ENCODE results near the gene HMGXB3.
A peak's percentile ranks its signal among the peaks of the same experiment; 100 is the strongest.
"Not testable (repeated sequence)": the region's sequence is repeated elsewhere in the genome, so short reads cannot be mapped to it uniquely, and the experiment has no call there.

Gene HMGXB3

DNA sequence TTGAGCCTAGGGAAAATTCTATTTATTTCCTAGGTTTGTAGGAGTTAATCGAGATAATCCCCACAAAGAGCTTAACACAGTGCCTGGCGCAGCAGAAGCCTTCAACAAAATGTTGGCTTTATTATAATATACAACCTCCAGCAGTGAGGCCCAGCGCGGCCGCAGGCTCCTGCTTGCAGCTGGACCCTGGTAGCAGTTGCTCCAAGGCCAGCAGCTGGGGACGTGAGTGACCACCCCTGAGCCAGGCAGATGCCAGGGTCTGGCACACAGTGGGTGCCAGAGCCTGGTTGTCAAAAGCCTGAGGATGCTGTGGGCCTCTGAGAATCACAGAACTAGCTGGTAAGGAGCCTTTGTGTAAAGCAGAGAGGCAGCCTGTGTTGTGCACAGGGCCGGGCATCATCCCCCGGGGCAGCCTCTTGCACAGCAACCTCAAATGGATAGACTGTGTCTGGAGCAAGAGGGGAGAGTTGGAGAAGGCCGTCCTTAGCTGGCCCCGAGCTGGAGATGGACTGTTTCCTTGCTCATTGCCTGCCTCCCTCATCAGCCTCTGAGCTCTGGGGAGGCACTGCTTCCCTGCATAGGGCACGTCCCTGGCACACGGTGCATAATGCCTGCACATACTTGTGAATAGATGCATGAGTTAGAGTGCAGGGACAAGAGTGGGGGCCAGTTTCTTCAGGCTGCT, 68.6 kb downstream of the HMGXB3 start:
- no peak for DNase-seq

DNA sequence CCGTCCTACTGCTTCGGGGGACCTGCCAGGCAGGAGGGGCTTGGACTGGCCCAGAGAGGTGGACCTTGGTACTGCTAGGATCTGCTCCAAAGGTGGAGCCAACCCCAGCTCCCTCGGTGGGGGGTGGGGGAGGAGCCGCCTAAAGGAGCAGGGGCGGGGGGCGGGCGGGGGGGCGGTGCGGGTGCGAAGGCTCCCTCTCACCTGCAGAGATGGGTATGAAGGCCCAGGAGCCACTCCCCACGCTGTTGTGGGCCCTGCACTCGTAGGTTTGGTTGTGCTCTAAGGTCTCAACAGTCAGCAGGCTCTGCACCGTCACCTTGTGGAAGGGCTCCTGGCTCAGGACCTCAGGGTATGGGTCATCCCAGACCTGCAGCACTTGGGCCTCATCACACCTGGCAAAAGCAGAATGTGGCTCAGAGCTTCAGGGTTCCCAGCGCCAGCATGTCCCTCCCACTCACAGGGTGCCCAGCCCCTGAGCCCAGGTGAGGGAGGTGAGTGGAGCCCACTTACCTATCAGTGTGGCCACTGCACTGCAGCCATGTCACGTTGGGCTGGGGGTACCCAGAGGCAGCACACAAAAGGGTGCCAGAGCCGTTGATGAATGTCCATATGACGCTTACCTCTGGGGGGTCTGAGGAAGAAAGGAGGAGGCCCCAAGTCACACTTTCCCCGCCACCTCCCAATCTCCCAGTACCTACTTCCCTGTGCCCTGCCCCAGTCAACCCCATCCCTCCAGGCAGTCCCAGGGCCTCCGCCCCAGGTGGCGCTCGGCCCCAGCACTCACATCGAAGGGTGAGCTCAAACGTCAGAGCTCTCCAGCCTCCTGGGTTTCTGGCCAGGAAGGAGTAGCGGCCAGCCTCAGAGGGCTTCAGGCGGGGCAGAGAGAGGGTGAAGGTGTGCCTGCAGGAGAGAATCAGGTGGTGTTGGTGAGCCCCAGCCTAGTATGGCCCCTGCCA, 69.4 kb downstream of the HMGXB3 start:
- DNase-seq, result no peak

DNA sequence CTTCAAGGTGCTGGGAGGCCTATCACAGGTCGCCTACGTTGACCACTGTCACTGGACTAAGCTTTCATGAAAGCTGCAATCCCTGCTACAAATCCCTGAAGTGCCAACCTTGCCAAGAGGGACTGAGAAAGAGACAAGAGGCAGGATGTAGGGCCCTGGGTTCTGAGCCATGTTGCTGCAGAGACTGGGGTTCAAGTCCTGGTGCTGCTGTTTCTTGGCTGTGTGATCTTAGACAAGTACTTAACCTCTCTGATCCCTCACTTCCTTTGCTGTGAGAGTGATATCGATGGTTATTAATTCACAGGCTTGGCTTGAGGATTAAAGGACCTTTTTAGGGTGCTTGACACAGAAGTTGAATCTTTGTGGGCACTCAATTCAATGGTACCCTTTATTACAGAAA, 70.3 kb downstream of the HMGXB3 start:
- DNase-seq, result no peak

DNA sequence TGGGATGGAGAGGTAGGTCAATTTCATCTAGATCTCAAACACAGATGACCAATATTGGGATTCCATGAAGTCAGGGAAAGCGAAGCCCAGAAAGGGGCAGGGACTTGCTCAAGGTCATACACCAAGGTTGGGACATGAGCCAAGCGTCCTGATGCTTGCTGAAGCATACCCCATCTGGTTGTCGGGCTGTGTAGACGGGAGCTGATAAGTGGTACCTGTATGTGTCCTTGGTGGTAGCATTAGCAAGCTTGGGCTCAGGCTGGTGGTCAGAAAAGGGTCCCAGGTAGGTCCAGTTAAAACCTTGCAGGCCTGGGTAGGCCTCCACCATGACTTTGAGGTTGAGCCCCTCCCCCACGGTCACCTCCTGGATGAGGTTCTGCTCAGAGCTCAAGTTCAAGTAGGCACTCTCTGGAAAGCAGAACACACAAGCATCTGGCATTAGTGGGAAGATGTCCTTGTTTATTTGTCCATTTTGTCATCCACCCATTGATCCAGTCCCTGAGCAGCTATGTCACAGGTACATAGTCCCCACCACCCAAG, 72.6 kb downstream of the HMGXB3 start:
- no peak for DNase-seq

DNA sequence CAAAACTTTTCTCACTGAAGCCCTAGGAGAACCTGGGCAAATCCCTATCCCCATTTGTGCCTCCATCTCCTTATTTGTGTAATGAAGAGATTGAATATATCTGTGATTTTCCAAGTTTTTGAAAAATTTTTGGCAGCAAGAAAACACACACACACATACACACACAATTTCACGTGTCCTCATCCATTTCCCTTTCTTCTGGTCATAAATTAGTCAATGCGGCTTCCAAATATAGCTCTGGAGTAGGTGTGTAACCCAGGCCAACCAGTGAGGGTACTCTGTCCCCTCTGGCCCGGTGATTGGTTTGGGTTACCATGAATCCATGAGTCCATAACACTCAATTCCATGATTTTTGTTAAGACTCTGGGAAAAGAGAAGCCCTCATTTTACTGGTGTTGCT, 73.1 kb downstream of the HMGXB3 start:
- DNase-seq, result no peak

DNA sequence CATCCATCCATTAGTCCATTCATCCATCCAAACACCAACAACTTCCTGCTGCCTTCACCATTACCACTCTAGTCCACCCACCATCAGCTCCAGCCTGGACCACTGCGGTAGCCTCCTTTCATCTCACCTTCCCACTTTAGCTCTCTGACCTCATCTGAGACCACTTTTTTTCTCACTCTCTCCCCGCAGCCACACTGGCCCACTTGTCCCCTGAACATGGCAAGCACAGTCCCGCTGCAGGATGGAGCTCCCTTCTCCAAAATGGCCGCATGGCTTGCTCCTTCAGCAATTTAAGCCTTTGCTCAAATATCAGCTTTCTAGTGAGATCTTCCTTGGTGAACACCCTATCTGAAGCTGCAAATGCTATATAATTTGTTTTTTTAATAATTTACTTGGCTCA, 74.7 kb downstream of the HMGXB3 start:
- DNase-seq, result no peak

DNA sequence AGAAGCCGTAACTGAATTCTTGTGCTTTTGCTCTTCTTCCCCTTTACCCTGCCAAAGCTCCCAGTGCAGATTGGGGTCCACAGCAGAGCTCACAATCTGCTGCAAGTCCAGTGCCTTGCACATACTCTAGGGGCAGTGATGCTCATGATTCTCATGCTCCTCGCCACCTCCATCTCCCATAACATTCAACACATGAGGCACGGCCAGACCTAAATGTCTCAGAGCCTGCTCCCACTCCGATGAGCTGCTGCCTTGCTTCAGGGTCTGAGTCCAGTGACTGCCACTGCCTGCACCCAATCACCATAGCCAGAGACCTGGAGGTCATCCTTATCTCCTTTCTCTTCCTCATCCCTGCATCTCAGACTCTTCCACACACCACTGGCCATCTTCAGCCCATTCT, 75.3 kb downstream of the HMGXB3 start:
- no peak for DNase-seq

DNA sequence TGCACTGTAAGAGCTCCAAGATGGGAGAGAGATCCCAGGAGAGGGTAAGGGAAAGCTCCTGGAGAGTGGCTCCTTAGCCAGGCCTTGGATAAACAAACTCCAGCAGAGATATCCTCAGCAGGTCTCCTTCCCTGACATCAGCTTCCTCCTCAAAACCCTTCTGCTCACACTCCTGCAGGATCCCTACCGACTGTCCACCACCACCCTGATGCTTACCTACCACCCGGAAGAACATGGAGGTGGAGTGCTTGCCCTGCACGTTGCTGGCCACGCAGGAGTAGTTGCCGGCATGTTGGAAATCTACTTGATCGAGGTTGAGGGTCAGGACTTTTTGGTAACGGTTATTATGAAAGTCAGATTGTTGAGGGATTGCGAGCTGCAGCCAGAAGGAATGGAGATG, 76.5 kb downstream of the HMGXB3 start:
- DNase-seq, result no peak

DNA sequence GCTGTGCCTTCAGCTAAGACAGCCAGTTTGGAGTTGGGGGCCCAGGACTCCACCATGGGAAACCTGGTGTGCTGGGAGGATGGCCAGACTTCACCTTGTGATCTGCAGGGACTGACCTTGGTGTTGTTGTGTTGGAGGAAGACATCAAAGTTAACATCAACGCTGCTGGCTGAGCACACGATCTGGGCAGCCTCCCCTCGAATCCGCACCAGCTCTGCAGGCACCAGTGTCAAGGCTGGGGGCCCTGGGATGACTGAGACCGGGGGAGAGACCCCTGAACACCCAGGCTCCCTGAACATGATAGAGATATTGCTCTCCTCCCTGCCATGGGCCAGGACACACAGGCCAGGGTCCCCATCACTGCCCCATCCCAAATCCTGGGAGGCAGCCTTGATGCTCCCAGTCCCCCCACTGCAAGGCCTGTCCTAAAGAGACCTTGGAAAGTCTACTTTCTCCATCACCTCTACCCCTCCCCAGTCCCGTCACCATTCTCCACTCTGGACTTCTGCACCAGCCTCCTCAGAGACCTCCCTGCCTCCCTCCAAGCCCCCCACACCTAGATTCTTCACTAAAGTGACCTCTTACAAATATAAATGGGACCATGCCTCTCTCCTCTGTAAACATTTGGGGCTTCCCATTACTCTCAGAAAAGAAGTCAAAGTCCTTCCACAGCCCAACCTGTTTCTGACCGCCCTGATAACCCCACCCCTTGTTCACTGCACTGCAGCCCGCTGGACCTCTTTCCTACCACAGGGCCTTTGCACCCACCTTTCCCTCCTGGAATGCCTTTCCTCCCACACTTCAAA, 77.7 kb downstream of the HMGXB3 start:
- DNase-seq, result no peak

DNA sequence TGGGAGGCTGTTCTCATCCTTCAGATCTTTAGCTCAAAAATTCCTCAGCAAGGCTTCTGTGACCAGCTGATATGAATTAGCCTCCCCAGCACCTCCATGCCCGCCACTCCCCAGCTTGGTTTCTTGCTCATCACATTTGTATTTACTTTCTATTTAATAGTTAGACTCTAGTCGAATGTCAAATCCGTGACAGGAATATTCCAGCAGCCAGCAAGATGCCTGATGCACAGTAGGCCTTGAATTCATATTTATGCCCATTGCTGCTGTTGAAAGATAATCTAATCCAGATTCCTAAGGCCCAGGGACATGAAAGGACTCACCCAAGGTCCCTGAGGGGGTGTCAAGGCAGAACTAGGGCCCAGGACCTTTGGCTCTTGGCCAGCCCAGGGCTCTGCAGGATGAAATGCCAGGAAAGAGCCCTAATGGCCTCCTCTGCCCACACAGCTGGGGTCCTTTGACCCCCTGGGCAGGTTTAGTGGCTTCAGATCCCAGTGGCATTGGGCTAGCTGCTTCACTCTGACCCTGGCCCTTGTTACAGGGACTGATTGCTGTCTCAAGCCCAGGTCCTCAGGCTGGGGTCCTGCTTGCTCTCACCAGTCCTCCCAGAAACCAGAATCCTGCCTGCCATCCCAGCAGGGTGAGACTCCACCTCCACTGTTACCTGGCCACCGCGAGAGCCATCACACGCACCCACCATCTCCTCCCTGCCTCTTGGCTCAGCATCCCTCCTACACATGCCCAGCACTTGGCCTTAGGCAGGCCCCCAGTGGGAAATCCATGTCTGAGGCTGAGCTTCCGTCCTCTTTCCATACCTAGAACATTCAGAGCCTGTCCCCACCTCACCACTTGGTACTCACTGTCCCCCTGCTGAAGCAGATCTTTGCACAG, 78.5 kb downstream of the HMGXB3 start:
- no peak for DNase-seq

DNA sequence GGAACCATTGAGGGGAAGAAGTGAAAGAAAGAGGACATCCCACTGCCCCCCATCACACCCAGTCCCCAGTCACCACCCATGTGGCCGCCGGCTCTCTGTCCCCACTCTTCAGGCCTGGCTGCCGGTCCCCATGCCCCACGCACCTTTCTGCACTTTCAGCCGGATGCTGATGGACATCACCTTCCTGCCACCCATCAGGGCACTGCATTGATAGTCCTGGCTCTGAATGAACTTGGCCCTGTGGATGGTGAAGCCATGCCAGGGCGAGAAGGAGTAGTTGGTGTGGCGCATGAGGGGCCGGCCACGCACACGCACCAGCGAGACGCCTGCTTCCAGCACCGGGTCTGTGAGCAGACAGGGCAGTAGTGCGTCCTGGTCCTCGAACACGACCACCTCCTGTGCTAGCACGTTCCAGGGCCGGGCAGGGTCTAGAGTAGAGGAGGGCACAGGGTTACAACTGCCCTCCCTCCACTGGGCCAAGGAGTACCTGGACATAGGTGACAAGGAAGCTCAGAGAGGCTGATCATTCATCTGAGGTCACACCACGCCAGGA, 79.4 kb downstream of the HMGXB3 start:
- no peak for DNase-seq

DNA sequence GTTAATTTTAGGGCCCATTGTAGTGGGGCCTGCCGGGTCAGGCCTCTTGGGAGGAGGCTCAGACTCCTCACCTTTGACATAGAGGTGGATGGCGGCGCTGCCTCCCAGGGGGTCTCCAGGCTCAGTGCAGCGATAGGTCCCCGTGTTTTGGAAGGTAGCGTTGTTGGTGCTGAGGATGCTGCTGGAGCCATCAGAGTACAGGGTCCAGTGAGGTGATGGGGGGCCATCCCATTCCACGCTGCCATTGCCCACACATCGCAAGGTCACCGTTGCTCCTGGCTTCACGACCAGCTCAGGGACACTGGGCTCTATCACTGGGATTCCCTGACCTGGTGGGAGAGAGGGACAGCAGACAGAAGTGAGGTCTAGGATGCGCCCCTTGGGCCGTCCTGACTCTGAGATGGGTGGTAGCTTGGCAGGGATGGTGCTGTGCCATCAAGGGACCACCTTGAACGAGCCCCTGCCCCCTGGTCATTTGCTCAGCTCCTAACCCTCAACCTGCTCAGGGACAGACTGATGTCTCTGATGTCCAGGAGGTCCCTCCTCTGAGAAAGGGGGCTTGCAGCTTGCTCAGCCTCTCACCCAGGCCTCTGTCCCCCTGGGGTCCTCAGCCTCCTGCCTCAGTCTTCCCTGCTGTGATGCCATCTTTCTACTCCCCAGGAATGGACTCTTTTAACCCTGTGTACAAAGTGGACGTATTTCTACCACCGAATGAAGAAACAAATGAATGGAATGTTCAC, 80.3 kb downstream of the HMGXB3 start:
- no peak for DNase-seq

DNA sequence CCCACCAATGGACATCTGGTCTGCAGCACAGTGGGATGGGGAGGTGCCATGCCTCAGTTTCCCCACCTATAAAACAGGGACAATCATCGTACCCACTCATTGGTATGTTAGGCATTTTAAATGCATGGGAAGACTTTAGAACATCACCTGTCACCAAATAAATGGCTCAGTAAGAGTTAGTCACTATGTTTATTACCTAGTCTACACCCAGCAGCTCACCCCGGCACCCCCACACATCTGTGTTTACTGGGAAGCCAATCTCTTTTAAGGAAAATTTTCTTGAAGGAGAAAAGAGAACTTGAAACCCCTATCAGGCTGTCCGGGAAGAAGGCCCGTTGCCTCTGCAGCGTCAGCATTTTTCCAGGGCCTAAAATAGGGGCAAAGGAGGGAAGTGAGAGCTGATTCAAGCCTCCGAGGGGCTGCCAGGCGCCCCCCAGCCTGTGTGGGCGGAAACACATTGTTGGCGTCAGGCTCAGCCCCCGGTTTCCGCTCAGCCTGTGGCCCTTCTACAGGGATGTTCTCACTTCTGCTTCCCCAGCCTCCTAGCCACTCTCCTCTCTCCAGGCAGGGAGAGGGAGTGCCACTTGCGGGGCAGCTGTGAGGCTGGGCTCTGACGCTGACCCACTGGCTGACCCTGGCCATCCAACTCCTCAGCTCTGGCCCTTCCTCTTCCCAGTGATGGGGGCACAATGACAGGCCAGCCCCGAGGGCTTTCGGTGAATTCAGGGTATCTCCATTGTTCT, 81.2 kb downstream of the HMGXB3 start:
- peak; percentile 97 for DNase-seq

DNA sequence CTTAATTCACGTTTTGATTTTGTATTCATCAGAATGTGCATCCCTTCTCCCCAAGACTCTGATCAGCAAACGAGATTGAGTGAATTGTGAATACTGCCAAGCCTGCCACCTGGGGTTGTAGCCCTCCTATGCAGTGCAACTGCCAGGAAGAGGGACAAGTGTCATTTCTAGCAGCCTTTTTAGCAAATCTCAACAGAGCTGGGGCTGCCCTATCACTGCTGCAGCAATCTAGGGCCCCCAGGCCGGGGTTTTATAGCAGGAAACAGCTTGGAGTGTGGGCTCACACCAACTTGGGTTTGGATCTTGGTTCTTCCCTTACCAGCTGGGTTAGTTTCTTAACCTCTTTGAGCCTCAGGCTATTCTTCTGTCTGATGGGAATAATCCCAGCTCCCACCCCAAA, 81.8 kb downstream of the HMGXB3 start:
- peak; percentile 94 to 95 for DNase-seq

DNA sequence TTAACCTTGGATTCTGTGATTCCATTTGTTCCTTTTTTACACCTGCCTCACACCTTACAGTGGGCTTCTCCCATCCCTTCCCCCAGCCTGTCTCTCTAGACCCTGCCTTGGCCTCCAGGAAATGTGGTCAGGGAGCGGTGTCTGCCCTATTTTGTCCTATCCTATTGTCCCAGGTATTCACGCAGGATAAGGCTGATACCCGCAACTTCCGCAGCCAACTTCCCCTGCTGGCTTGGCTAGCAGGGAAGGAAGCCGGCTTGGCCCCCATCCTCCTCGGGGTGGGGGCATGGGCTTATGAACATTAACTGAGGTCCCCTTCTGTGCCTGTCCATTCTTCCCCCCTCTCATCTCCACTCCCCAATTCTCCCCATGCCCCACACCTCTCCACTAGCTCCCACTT, 82.3 kb downstream of the HMGXB3 start:
- DNase-seq, result peak; percentile 39 to 45

DNA sequence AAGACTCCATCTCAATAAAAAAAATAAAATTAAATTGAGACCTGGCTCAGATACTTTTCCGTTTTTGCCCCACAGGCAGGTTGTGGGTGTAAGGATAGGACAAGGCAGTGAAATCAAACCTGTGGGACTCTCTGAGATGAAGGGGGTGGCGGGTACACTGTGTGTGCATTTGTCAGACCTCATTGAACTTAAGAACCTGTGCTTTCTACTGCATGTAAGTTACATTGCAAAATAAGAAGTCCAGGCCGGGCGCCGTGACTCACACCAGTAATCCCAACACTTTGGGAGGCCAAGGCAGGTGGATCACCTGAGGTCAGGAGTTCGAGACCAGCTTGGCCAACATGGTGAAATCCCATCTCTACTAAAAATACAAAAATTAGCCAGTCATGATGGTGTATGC, 84.2 kb downstream of the HMGXB3 start:
- DNase-seq, result not testable (repeated sequence)

DNA sequence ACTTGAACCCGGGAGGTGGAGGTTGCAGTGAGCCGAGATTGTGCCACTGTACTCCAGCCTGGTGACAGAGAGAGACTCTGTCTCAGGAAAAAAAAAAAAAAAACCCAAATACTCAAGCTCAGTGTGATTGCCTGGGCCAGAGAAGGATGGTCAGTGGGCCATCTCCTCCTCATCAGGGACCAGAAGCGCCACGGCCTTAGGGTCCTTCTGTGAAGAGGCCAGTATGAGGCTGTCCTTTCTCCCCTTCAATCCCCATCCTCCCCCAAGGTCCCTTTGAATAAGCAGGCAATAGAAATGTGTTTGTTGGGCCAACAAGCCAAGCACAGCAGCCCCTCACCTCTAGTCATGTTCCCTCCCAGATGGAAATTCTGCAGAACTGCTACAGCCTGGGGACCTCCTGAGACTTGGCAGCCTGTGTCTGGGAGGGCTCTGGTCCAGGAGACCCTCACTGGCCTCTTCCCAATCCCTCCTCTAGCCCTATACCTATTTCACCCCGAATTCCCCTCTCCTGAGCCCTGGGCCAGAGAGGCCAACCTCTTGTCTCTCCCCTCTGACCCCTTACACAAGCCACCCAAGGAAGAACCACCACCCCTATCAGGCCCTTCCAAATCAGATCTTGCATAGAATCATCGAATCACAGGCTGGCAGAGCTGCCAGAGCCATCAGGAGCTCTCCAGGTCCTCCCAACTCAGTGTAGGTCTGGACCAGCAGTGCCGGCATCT, 84.8 kb downstream of the HMGXB3 start:
- DNase-seq, result no peak

DNA sequence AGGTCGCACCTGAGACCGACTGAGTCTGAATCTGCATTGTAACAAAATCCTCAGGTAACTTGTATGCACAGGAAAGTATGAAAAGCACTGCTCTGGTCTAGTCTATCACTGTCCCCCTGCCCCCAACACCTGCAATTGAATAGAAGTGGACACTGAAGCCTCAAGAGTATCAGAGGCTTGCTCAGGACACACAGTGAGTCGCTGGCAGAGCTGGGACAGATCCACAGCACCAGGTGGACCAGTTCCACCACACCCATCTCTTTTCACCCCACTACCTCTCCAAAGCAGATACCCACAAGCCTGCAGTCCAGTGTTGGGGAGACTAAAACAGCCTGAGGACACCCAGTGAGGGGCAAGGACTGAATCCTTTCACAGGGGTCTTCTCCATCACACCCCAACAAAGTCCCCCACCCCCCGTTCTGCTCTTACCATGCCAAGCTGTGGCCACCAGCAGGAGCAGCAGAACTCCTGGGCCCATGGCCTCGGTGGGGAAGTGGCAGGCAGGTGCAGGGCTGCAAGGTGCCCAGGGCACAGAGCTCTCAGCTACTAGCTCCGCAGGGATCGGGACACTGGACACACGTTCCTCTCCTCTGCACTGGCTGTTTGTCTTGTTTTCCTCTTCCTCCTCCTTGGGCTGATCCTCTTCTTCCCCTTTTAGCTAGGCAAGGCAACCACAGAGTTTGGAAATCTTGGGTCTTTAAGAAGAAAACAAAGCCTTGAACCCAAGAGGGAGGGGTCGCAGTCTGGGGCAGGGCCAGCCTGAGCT, 85.6 kb downstream of the HMGXB3 start, which contains the start of gene CSF1R:
Gene CSF1R, minus strand, starts transcription at position 605 of the 766 bp plus-strand sequence. Its CDS starts 127 bp downstream, at position 478.
- DNase-seq, result peak; percentile 50 to 57

Data from Kasumi-1 (cell line).